ENCODE results near the gene PARP8. TPM values are rescaled to one million over a fixed set of nuclear protein-coding genes. Genes with fewer than 3 reads are reported as not detected.

PARP8 gene
- total and polyA plus RNA-seq, 9 of the 15 experiments (the other 6 are each of a cell fraction or from before 2014, with no cell fraction given): 0.03 to 0.31 TPM; not detected in 7

DNA sequence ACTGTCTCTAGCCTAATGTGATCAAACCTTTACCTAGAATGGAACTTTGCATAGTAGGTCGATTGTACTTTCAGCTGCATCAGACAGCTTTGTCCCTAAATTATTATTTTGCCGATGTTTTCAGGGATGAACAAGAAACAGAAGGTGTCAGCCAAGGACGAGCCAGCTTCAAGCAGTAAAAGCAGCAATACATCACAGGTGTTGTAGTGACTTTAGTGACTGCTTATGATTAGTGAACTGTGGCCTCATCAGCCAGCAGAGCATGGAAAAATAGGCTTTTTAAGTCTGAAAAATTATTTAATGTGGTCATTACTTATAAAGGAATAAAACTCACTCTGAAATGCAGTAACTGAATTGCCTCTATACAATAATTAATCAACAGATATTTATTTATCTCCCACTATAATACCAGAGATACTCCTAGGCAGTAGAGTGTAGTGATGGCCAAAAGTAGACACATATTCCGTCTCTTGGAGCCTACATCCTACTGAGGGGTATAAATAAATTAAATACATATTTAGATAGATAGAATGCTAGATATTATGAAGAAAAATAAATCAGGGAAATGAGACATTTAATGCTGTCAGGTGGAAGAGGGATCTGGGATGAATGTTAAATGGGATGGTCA is 166.3 kb downstream of the PARP8 start:
- Histone ChIP-seq H3K4me1 (replicated peaks in 1 of 2; ENCODE audit: control insufficient read depth in 2 of 2, insufficient read depth in 2 of 2, low read length in 2 of 2) (no peaks in the 10 kb centered on the region), H3K9me3 (replicated peaks; ENCODE audit: control insufficient read depth, insufficient read depth, low read depth, low read length) (no peaks in the 10 kb centered on the region), H3K4me3 (no peak overlapping the region), H3K27me3 (ENCODE audit: control insufficient read depth in 2 of 2, insufficient read depth in 2 of 2, low read length in 2 of 2) (no peaks in the 10 kb centered on the region), H2AFZ (ENCODE audit: low read depth, low read length) (no peak overlapping the region), H3K27ac (ENCODE audit: extremely low read depth, low read depth, low read length) (no peak overlapping the region), H3K36me3 (ENCODE audit: control insufficient read depth, insufficient read depth, low read length) (no peaks in the 10 kb centered on the region), H3K79me2 (ENCODE audit: control insufficient read depth, insufficient read depth, low read length) (no peaks in the 10 kb centered on the region), H4K20me1 (replicated peaks; ENCODE audit: control insufficient read depth, insufficient read depth, low read length) (no peaks in the 10 kb centered on the region), H3K4me2 (ENCODE audit: insufficient read depth, low read length) (no peak overlapping the region), H3K9ac (ENCODE audit: insufficient read depth in 1 of 2, low read depth in 2 of 2, low read length in 2 of 2) (no peak overlapping the region), H3K9me1 (ENCODE audit: control insufficient read depth, insufficient read depth, low read length) (no peaks in the 10 kb centered on the region)
- CTCF ChIA-PET (ENCODE audit: low intra/inter-chr PET ratio): no interaction called here
- no peak for ATAC-seq
- intact Hi-C loops (cut with micrococcal nuclease) (no loop called here), in situ Hi-C loops (cut with MboI) (no loop called here)
- DNase-seq (ENCODE audit: extremely low read depth in 1 of 4, low spot score in 3 of 4): no peak
- 0% methylated on average over 4 of the region's 4 CpGs for WGBS (ENCODE audit: insufficient coverage, low coverage, missing lambda C conversion rate)
- FAIRE-seq: no peak
- BruUV-seq (replicated peaks): no TSS peak
- TF ChIP-seq ERF (CRISPR knock-in tag; IDR thresholded peaks at IDR 0.05): no peak
- no peak for TF ChIP-seq ZNF584 (CRISPR knock-in tag; IDR thresholded peaks at IDR 0.05; ENCODE audit: low read depth)
- TF ChIP-seq BRD9 (IDR thresholded peaks at IDR 0.05; ENCODE audit: low read depth, partially characterized antibody): no peak
- TF ChIP-seq ZNF175 (CRISPR knock-in tag; IDR thresholded peaks at IDR 0.05; ENCODE audit: low read depth): no peak
- TF ChIP-seq, protein P1, sequence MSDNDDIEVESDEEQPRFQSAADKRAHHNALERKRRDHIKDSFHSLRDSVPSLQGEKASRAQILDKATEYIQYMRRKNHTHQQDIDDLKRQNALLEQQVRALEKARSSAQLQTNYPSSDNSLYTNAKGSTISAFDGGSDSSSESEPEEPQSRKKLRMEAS (CRISPR knock-in tag; IDR thresholded peaks at IDR 0.05): no peak
- TF ChIP-seq, protein P2, sequence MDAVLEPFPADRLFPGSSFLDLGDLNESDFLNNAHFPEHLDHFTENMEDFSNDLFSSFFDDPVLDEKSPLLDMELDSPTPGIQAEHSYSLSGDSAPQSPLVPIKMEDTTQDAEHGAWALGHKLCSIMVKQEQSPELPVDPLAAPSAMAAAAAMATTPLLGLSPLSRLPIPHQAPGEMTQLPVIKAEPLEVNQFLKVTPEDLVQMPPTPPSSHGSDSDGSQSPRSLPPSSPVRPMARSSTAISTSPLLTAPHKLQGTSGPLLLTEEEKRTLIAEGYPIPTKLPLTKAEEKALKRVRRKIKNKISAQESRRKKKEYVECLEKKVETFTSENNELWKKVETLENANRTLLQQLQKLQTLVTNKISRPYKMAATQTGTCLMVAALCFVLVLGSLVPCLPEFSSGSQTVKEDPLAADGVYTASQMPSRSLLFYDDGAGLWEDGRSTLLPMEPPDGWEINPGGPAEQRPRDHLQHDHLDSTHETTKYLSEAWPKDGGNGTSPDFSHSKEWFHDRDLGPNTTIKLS (IDR thresholded peaks at IDR 0.05; ENCODE audit: borderline replicate concordance, low read depth): no peak
- POLR2A ChIA-PET: no interaction called here
